Stomach (tissue), 9 donors: ENCODE results near the gene SH3RF3. TPM values are rescaled to one million over a fixed set of nuclear protein-coding genes. Genes with fewer than 3 reads are reported as not detected.

Source experiments
- DNase-seq, 2 donors: peaks; one replicate each; pipeline versions ENCODE4 v3.0.0 to v3.0.0-alpha.2; 2013 to 2019
- H3K27ac ChIP-seq, 5 donors: fragments of 200-600 bp in 4 of 5; sonication (generic) in 4 of 5; one replicate each; pipeline ENCODE4 v1.5.1; 2013 to 2019; ENCODE audit warnings: mild to moderate bottlenecking in 1 of 5, moderate library complexity in 1 of 5
- H3K27me3 ChIP-seq, 3 donors: fragments of 200-600 bp; sonication (generic); one replicate each; pipeline ENCODE4 v1.5.1; 2017 to 2019; ENCODE audit warnings: mixed run types in 1 of 3
- H3K36me3 ChIP-seq, 4 donors: fragments of 200-600 bp; sonication (generic); 1 replicate in 3 of 4; 2 replicates in 1 of 4; pipeline ENCODE4 v1.5.1; 2016 to 2019
- H3K4me1 ChIP-seq, 4 donors: fragments of 200-600 bp; sonication (generic); one replicate each; pipeline ENCODE4 v1.5.1; 2016 to 2019
- H3K4me3 ChIP-seq, 4 donors: fragments of 200-600 bp; sonication (generic) in 3 of 4; one replicate each; pipeline ENCODE4 v1.5.1; 2016 to 2019; ENCODE audit warnings: mild to moderate bottlenecking in 1 of 4
- H3K9me3 ChIP-seq, 4 donors: fragments of 200-600 bp; sonication (generic); one replicate each; pipeline ENCODE4 v1.5.1; 2016 to 2019
- EP300 ChIP-seq: sonication (generic); formaldehyde crosslinking; IDR thresholded peaks from one replicate; pipeline ENCODE4 v1.6.1; 2017; ENCODE audit warnings: antibody characterized with exemption
- POLR2A ChIP-seq, 4 donors: fragments of 450-650 bp; IDR thresholded peaks; one replicate each; pipeline ENCODE4 v1.6.1; 2016; ENCODE audit warnings: antibody characterized with exemption in 4 of 4, control low read depth in 2 of 4, mild to moderate bottlenecking in 1 of 4, moderate library complexity in 1 of 4
- POLR2AphosphoS5 ChIP-seq, 3 donors: sonication (generic); formaldehyde crosslinking; IDR thresholded peaks; one replicate each; pipeline ENCODE4 v1.6.1; 2016; ENCODE audit warnings: antibody characterized with exemption in 3 of 3
- WGBS, 5 donors: extraction: QIAGEN DNeasy Blood & Tissue Kit in 3 of 5; methylation state at CpG; one replicate each; pipeline versions ENCODE4 v1.1.5 to v1.1.7; 2013 to 2018; 5-methylcytosine and 5-hydroxymethylcytosine counted together
- intact Hi-C: fragments of 100-400 bp; cut with DNase I; formaldehyde crosslinking; loops from one replicate; pipeline ENCODE4 v1.15.1; 2023; ENCODE audit warnings: low total_unique reads
- polyA plus RNA-seq, 3 donors: library from polyadenylated mRNA; stranded (reverse); fragments of 200-250 nt; gene quantifications; one replicate each; pipeline ENCODE4 v1.2.3, GENCODE V29; 2013
- total RNA-seq, 5 donors: library from RNA; depleted of rRNA; stranded (reverse); fragments of >200 nt; gene quantifications; one replicate each; pipeline versions ENCODE4 v1.1.0 to v1.2.3, GENCODE V29; 2014 to 2016
- TF ChIP-seq, protein P1 (sequence below), 7 experiments: fragments of 450-650 bp in 4 of 7; fragments of 200-600 bp in 3 of 7; sonication (generic) in 3 of 7; IDR thresholded peaks; one replicate each; pipeline ENCODE4 v1.5.1; 2016 to 2019; ENCODE audit warnings: antibody characterized with exemption in 7 of 7, control low read depth in 2 of 7, mild to moderate bottlenecking in 1 of 7
- donor health status: healthy with polysubstance abuse.
- donor health status: Bipolar disorder and iron deficiency.
- donor health status: healthy.

Gene SH3RF3
- total and polyA plus RNA-seq, 8 donors: 0.87 to 11.1 (median 4.4) TPM

GRCh38 chr2:109081374-109081773 is 47.6 kb upstream of the SH3RF3 start:
- Histone ChIP-seq H3K27ac (no peak overlapping the region), H3K4me1 (no peaks in the 10 kb centered on the region), H3K4me3 (no peak overlapping the region), H3K36me3 (no peaks in the 10 kb centered on the region), H3K9me3 (no peaks in the 10 kb centered on the region), H3K27me3 (no peaks in the 10 kb centered on the region)
- no peak for TF ChIP-seq POLR2AphosphoS5 (IDR thresholded peaks at IDR 0.05)
- TF ChIP-seq, protein P1, sequence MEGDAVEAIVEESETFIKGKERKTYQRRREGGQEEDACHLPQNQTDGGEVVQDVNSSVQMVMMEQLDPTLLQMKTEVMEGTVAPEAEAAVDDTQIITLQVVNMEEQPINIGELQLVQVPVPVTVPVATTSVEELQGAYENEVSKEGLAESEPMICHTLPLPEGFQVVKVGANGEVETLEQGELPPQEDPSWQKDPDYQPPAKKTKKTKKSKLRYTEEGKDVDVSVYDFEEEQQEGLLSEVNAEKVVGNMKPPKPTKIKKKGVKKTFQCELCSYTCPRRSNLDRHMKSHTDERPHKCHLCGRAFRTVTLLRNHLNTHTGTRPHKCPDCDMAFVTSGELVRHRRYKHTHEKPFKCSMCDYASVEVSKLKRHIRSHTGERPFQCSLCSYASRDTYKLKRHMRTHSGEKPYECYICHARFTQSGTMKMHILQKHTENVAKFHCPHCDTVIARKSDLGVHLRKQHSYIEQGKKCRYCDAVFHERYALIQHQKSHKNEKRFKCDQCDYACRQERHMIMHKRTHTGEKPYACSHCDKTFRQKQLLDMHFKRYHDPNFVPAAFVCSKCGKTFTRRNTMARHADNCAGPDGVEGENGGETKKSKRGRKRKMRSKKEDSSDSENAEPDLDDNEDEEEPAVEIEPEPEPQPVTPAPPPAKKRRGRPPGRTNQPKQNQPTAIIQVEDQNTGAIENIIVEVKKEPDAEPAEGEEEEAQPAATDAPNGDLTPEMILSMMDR (IDR thresholded peaks at IDR 0.05): no peak
- no peak for TF ChIP-seq POLR2A (IDR thresholded peaks at IDR 0.05)
- no peak for TF ChIP-seq EP300
- DNase-seq: no peak
- 76 to 92% (median 81%) methylated on average over 8 of the region's 8 CpGs for WGBS, 5 donors
- intact Hi-C loops: no loop called here

DNA sequence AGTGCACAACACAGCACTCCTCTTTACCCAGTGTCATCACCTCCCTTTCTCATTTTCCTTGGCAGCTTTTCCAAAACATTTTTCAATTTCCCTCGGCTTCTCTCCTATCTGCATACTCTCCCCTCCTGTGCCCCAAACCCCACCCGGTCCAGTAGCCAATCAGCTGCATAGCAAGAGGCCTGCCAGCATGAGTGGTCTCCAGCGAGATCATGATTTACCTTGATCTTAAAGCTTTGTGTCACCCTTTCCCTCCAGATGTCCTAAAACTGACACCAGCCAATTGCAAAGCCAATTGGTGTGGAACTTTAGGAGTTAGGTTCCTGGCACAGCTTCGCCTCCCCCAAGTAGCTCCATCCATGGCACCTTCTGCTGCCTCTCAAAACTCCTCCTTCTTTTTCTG is 45.2 kb upstream of the SH3RF3 start:
- Histone ChIP-seq H3K4me3 (no peak overlapping the region), H3K27ac (no peak overlapping the region), H3K36me3 (no peaks in the 10 kb centered on the region), H3K27me3 (no peaks in the 10 kb centered on the region), H3K9me3 (no peaks in the 10 kb centered on the region), H3K4me1 (no peaks in the 10 kb centered on the region)
- intact Hi-C loops: no loop called here
- no peak for TF ChIP-seq POLR2AphosphoS5 (IDR thresholded peaks at IDR 0.05)
- no peak for TF ChIP-seq POLR2A (IDR thresholded peaks at IDR 0.05)
- no peak for TF ChIP-seq EP300
- TF ChIP-seq, protein P1 (IDR thresholded peaks at IDR 0.05): no peak
- WGBS, 5 donors: 78 to 88% (median 83%) methylated on average over 4 of the region's 4 CpGs
- no peak for DNase-seq

GRCh38 chr2:109084341-109084740 is 44.7 kb upstream of the SH3RF3 start:
- 90 to 95% (median 94%) methylated on average over 3 of the region's 3 CpGs for WGBS, 5 donors
- DNase-seq: no peak
- H3K4me3 ChIP-seq: no peak overlapping the region
- no peaks in the 10 kb centered on the region for H3K9me3 ChIP-seq
- intact Hi-C loops: no loop called here
- H3K4me1 ChIP-seq: no peaks in the 10 kb centered on the region
- H3K27ac ChIP-seq: no peak overlapping the region
- TF ChIP-seq, protein P1 (IDR thresholded peaks at IDR 0.05): no peak
- no peak for TF ChIP-seq POLR2AphosphoS5 (IDR thresholded peaks at IDR 0.05)
- TF ChIP-seq POLR2A (IDR thresholded peaks at IDR 0.05): no peak
- TF ChIP-seq EP300: no peak
- H3K36me3 ChIP-seq: no peaks in the 10 kb centered on the region
- H3K27me3 ChIP-seq: no peaks in the 10 kb centered on the region

GRCh38 chr2:109085912-109086742 is 42.9 kb upstream of the SH3RF3 start:
- intact Hi-C loops: no loop called here
- 79 to 86% (median 80%) methylated on average over 10 to 11 of the region's 11 CpGs for WGBS, 5 donors
- no peaks in the 10 kb centered on the region for H3K27me3 ChIP-seq
- no peak for TF ChIP-seq POLR2A (IDR thresholded peaks at IDR 0.05)
- TF ChIP-seq, protein P1 (IDR thresholded peaks at IDR 0.05): no peak
- TF ChIP-seq EP300: no peak
- TF ChIP-seq POLR2AphosphoS5 (IDR thresholded peaks at IDR 0.05): no peak
- H3K36me3 ChIP-seq: no peaks in the 10 kb centered on the region
- H3K9me3 ChIP-seq: no peaks in the 10 kb centered on the region
- H3K4me1 ChIP-seq: no peaks in the 10 kb centered on the region
- no peak overlapping the region for H3K4me3 ChIP-seq
- DNase-seq: no peak
- H3K27ac ChIP-seq: no peak overlapping the region
